ENCODE results near the gene KRTDAP.

DNA sequence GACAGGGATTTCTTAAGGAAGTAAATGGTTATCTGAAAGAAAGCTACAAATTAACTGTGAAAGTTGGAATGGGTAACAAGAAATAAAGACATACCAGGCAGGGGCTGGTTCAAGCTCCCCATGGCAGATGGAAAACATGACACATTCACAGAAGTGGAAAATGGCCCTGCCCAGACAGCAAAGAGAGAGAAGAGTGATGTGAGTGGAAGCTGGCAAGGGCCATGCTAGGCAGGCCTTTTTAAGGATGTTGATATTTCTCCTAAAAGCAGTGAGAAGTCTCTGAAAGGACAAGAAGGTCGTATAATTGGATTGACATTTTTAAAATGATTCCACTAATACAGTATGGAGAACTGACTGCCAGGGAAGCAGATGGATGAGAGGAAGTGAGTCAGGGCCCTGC lies 45.5 kb downstream of the KRTDAP start:
- TF ChIP-seq EZH2 (IDR thresholded peaks at IDR 0.05; ENCODE audit: insufficient read depth, low read length) (no peak), CTCF (IDR thresholded peaks at IDR 0.05; ENCODE audit: insufficient read depth, low read depth, low read length) (no peak)

Data from astrocyte (in vitro differentiated cells and primary cell).